ENCODE data around the gene DYNC1LI2. TPM values are rescaled to one million over a fixed set of nuclear protein-coding genes. Genes with fewer than 3 reads are reported as not detected.

Gene DYNC1LI2
- total RNA-seq, 1 experiment from 2014 or later: 94.2 TPM

- no peaks in the 10 kb centered on the region for H3K23me2 ChIP-seq (ENCODE audit: insufficient read length, low read depth, low read length, poor library complexity, severe bottlenecking)
- Mint-ChIP-seq H3K4me1 (peaks cover 0 to 6% of the 10 kb centered on the region in 2 experiments; a peak in 2 of 4 replicates), H3K4me3 (no peak overlapping the region), H3K27me3 (ENCODE audit: low read depth) (peaks cover 6% of the 10 kb centered on the region), H3K36me3 (ENCODE audit: insufficient read depth in 1 of 3, low read depth in 3 of 3) (peaks cover 4 to 19% (median 5%) of the 10 kb centered on the region in 3 experiments; a peak in 6 of 7 replicates), H3K27ac (no peak overlapping the region), H3K9me3 (peaks cover 4 to 9% of the 10 kb centered on the region in 2 experiments; a peak in 4 of 5 replicates)
- H3K79me2 ChIP-seq (ENCODE audit: insufficient read depth, low read length): no peaks in the 10 kb centered on the region
- H3K27ac ChIP-seq (ENCODE audit: insufficient read length, low read depth, low read length): no peak overlapping the region
- H2BK120ac ChIP-seq (ENCODE audit: low read depth, low read length, poor library complexity, severe bottlenecking): no peak overlapping the region
- no peak overlapping the region for H4K5ac ChIP-seq (ENCODE audit: insufficient read length, low read depth, low read length)
- TF ChIP-seq, protein P1, sequence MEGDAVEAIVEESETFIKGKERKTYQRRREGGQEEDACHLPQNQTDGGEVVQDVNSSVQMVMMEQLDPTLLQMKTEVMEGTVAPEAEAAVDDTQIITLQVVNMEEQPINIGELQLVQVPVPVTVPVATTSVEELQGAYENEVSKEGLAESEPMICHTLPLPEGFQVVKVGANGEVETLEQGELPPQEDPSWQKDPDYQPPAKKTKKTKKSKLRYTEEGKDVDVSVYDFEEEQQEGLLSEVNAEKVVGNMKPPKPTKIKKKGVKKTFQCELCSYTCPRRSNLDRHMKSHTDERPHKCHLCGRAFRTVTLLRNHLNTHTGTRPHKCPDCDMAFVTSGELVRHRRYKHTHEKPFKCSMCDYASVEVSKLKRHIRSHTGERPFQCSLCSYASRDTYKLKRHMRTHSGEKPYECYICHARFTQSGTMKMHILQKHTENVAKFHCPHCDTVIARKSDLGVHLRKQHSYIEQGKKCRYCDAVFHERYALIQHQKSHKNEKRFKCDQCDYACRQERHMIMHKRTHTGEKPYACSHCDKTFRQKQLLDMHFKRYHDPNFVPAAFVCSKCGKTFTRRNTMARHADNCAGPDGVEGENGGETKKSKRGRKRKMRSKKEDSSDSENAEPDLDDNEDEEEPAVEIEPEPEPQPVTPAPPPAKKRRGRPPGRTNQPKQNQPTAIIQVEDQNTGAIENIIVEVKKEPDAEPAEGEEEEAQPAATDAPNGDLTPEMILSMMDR (conservative IDR thresholded peaks at IDR 0.05): no peak
- DNase-seq: no peak
- H3K4me2 ChIP-seq (ENCODE audit: insufficient read depth, insufficient read length, low read length): no peak overlapping the region
- no CpG with 5 or more reads among the region's 6 CpGs for WGBS (ENCODE audit: extremely low coverage, insufficient read length, low lambda C conversion rate)
- H2BK12ac ChIP-seq (ENCODE audit: insufficient read length, low read depth, low read length): no peak overlapping the region
- no peak overlapping the region for H2AK5ac ChIP-seq (ENCODE audit: insufficient read length, low read length)
- no peak overlapping the region for H3K23ac ChIP-seq (ENCODE audit: insufficient read length, low read depth, low read length)
- no peak overlapping the region for H4K8ac ChIP-seq (replicated peaks; ENCODE audit: insufficient read length, low read depth, low read length)
- H2AFZ ChIP-seq (ENCODE audit: low read length): no peak overlapping the region
- no peaks in the 10 kb centered on the region for H3K79me1 ChIP-seq (ENCODE audit: insufficient read depth, low read depth, low read length, poor library complexity, severe bottlenecking)
- H3K14ac ChIP-seq (ENCODE audit: insufficient read depth, low read length): no peak overlapping the region
- H4K20me1 ChIP-seq (ENCODE audit: control insufficient read depth, insufficient read depth, insufficient read length): peaks cover 2% of the 10 kb centered on the region
- no peak overlapping the region for H3K18ac ChIP-seq (ENCODE audit: insufficient read length, low read depth, low read length)
- no peak overlapping the region for H3K4ac ChIP-seq (ENCODE audit: low read depth, low read length)
- no peaks in the 10 kb centered on the region for H3K9me3 ChIP-seq (ENCODE audit: control insufficient read depth, low read depth, low read length)
- no peak overlapping the region for H2BK15ac ChIP-seq (ENCODE audit: low read depth, low read length)
- no peak overlapping the region for H4K91ac ChIP-seq (ENCODE audit: insufficient read length, low read depth, low read length)
- H3K4me1 ChIP-seq (ENCODE audit: insufficient read depth, low read length): no peaks in the 10 kb centered on the region
- no peaks in the 10 kb centered on the region for H3K27me3 ChIP-seq (ENCODE audit: insufficient read depth, low read length)
- H2BK5ac ChIP-seq (ENCODE audit: insufficient read length, low read length): no peak overlapping the region
- no peak overlapping the region for H2BK20ac ChIP-seq (ENCODE audit: low read depth, low read length, poor library complexity, severe bottlenecking)
- no peak overlapping the region for H3T11ph ChIP-seq (ENCODE audit: low read length)
- no peak overlapping the region for H3K9ac ChIP-seq (ENCODE audit: extremely low read depth, insufficient read length, low read length)
- H3K56ac ChIP-seq (ENCODE audit: insufficient read length, low read depth, low read length): no peak overlapping the region
Measured at GRCh38 chr16:66714062-66714461, 37.3 kb downstream of the DYNC1LI2 start.
